Dedifferentiated amniotic fluid mesenchymal stem cell (primary cell): ENCODE data around the gene TMEM40.
"Not testable (repeated sequence)": the region's sequence is repeated elsewhere in the genome, so short reads cannot be mapped to it uniquely, and the experiment has no call there.

Experiments used
- DNase-seq: peaks from one replicate; pipeline ENCODE4 v3.0.0-alpha.2; 2016; ENCODE audit errors: extremely low spot score

TMEM40 gene

GRCh38 chr3:12775970-12776369 is 16.9 kb upstream of the TMEM40 start:
- not testable (repeated sequence) for DNase-seq

GRCh38 chr3:12775226-12775625 is 16.2 kb upstream of the TMEM40 start:
- no peak for DNase-seq

- no peak for DNase-seq
Observed at GRCh38 chr3:12774619-12775018, 15.6 kb upstream of the TMEM40 start.

GRCh38 chr3:12773710-12774086 is 14.6 kb upstream of the TMEM40 start:
- no peak for DNase-seq

GRCh38 chr3:12773030-12773709 is 14.1 kb upstream of the TMEM40 start:
- no peak for DNase-seq

GRCh38 chr3:12772462-12772861 is 13.4 kb upstream of the TMEM40 start:
- no peak for DNase-seq

- DNase-seq: no peak
Observed at GRCh38 chr3:12771236-12771635, 12.2 kb upstream of the TMEM40 start.

- no peak for DNase-seq
Observed at GRCh38 chr3:12769761-12770160, 10.7 kb upstream of the TMEM40 start.

GRCh38 chr3:12768579-12769527 is 9.8 kb upstream of the TMEM40 start:
- no peak for DNase-seq

- no peak for DNase-seq
Observed at GRCh38 chr3:12766541-12766940, 7.5 kb upstream of the TMEM40 start.

GRCh38 chr3:12764171-12764776 is 5.2 kb upstream of the TMEM40 start:
- no peak for DNase-seq

GRCh38 chr3:12759693-12760565 is 870 bp upstream of the TMEM40 start:
- no peak for DNase-seq

- peak; percentile 70 for DNase-seq
Observed at GRCh38 chr3:12758025-12758781, 856 bp downstream of the TMEM40 start.

- no peak for DNase-seq
Observed at GRCh38 chr3:12756635-12757034, 2.4 kb downstream of the TMEM40 start.

- DNase-seq: no peak
Observed at GRCh38 chr3:12756175-12756574, 2.9 kb downstream of the TMEM40 start.

- DNase-seq: no peak
Observed at GRCh38 chr3:12755754-12756153, 3.3 kb downstream of the TMEM40 start.

- DNase-seq: no peak
Observed at GRCh38 chr3:12754313-12754712, 4.7 kb downstream of the TMEM40 start.

- no peak for DNase-seq
Observed at GRCh38 chr3:12753275-12754028, 5.6 kb downstream of the TMEM40 start.

GRCh38 chr3:12752809-12753208 is 6.2 kb downstream of the TMEM40 start:
- DNase-seq: no peak

- DNase-seq: no peak
Observed at GRCh38 chr3:12752102-12752501, 7.0 kb downstream of the TMEM40 start.
